ENCODE data around the gene ASIP. TPM values are rescaled to one million over a fixed set of nuclear protein-coding genes. Genes with fewer than 3 reads are reported as not detected.

Gene ASIP
- total RNA-seq, 1 donor from 2014 or later: not detected

- Mint-ChIP-seq H3K9me3 (ENCODE audit: unreplicated experiment) (no peaks in the 10 kb centered on the region), H3K4me3 (ENCODE audit: unreplicated experiment) (no peak overlapping the region), H3K36me3 (ENCODE audit: low read depth, unreplicated experiment) (peaks cover 15% of the 10 kb centered on the region), H3K4me1 (ENCODE audit: low read depth, unreplicated experiment) (peaks cover 10% of the 10 kb centered on the region), H3K27ac (ENCODE audit: unreplicated experiment) (no peak overlapping the region), H3K27me3 (ENCODE audit: low read depth, unreplicated experiment) (no peaks in the 10 kb centered on the region)
- Histone ChIP-seq H2AFZ (ENCODE audit: low read depth, low read length) (no peak overlapping the region), H3K79me2 (ENCODE audit: insufficient read depth, low read length) (peaks cover 59% of the 10 kb centered on the region), H3K36me3 (ENCODE audit: insufficient read depth, low read length) (no peaks in the 10 kb centered on the region), H3K27ac (ENCODE audit: low read depth, low read length) (no peak overlapping the region), H3K9ac (ENCODE audit: low read length) (no peak overlapping the region), H3K9me3 (ENCODE audit: insufficient read depth, low read depth, low read length) (no peaks in the 10 kb centered on the region), H3K4me2 (ENCODE audit: low read length) (no peak overlapping the region), H3K27me3 (ENCODE audit: insufficient read depth, low read length) (no peaks in the 10 kb centered on the region), H4K20me1 (ENCODE audit: insufficient read depth, low read length) (peaks cover 50% of the 10 kb centered on the region), H3K4me1 (ENCODE audit: insufficient read depth, low read length) (peaks cover 6% of the 10 kb centered on the region), H3K4me3 (ENCODE audit: insufficient read depth, low read depth, low read length) (no peak overlapping the region)
- TF ChIP-seq EZH2 (IDR thresholded peaks at IDR 0.05; ENCODE audit: insufficient read depth, low read length): no peak
- TF ChIP-seq CTCF (IDR thresholded peaks at IDR 0.05; ENCODE audit: insufficient read depth, low read depth, low read length): no peak
- DNase-seq (ENCODE audit: low read depth) (no peak), FAIRE-seq (no peak)
Observed at GRCh38 chr20:34299556-34300255, 58.5 kb downstream of the ASIP start.

- H3K9me3 Mint-ChIP-seq (ENCODE audit: unreplicated experiment): no peaks in the 10 kb centered on the region
- Histone ChIP-seq H3K4me1 (ENCODE audit: insufficient read depth, low read length) (peaks cover 6% of the 10 kb centered on the region), H3K9ac (ENCODE audit: low read length) (no peak overlapping the region), H4K20me1 (ENCODE audit: insufficient read depth, low read length) (peaks cover 44% of the 10 kb centered on the region), H3K27me3 (ENCODE audit: insufficient read depth, low read length) (no peaks in the 10 kb centered on the region), H2AFZ (ENCODE audit: low read depth, low read length) (no peak overlapping the region), H3K27ac (ENCODE audit: low read depth, low read length) (no peak overlapping the region), H3K79me2 (ENCODE audit: insufficient read depth, low read length) (peaks cover 58% of the 10 kb centered on the region), H3K9me3 (ENCODE audit: insufficient read depth, low read depth, low read length) (no peaks in the 10 kb centered on the region), H3K36me3 (ENCODE audit: insufficient read depth, low read length) (no peaks in the 10 kb centered on the region), H3K4me3 (ENCODE audit: insufficient read depth, low read depth, low read length) (no peak overlapping the region), H3K4me2 (ENCODE audit: low read length) (no peak overlapping the region)
- no peak for FAIRE-seq
- TF ChIP-seq CTCF (IDR thresholded peaks at IDR 0.05; ENCODE audit: insufficient read depth, low read depth, low read length): no peak
- no peak overlapping the region for H3K4me3 Mint-ChIP-seq (ENCODE audit: unreplicated experiment)
- DNase-seq (ENCODE audit: low read depth): no peak
- H3K27me3 Mint-ChIP-seq (ENCODE audit: low read depth, unreplicated experiment): no peaks in the 10 kb centered on the region
- peaks cover 10% of the 10 kb centered on the region for H3K4me1 Mint-ChIP-seq (ENCODE audit: low read depth, unreplicated experiment)
- peaks cover 12% of the 10 kb centered on the region for H3K36me3 Mint-ChIP-seq (ENCODE audit: low read depth, unreplicated experiment)
- no peak overlapping the region for H3K27ac Mint-ChIP-seq (ENCODE audit: unreplicated experiment)
Observed at GRCh38 chr20:34300256-34300806, 59.1 kb downstream of the ASIP start.
